Loucy (cell line): Measurements from ENCODE around the gene METTL15.
"Not testable (repeated sequence)": the region's sequence is repeated elsewhere in the genome, so short reads cannot be mapped to it uniquely, and the experiment has no call there.

Experiments used
- H2AFZ ChIP-seq: fragments of 200-600 bp; sonication (generic); 2 replicates; pipeline ENCODE4 v1.6.0; 2016; ENCODE audit warnings: antibody characterized with exemption, mild to moderate bottlenecking, low read length, moderate library complexity
- H3F3A ChIP-seq: fragments of 200-600 bp; 2 replicates; pipeline ENCODE4 v1.6.0; 2016; ENCODE audit warnings: antibody characterized with exemption, low read depth, mild to moderate bottlenecking
- H3K27me3 ChIP-seq: fragments of 200-600 bp; sonication (generic); 2 replicates; pipeline ENCODE4 v1.6.1; 2014; ENCODE audit warnings: low read length, mild to moderate bottlenecking; ENCODE audit not compliant: insufficient read depth, poor library complexity, severe bottlenecking
- H3K36me3 ChIP-seq: fragments of 200-600 bp; sonication (generic); 2 replicates; pipeline ENCODE4 v1.6.1; 2016; ENCODE audit warnings: low read length; ENCODE audit not compliant: insufficient read depth
- H3K4me1 ChIP-seq: fragments of 200-600 bp; sonication (generic); 2 replicates; pipeline ENCODE4 v1.5.1; 2014; ENCODE audit warnings: low read length, mild to moderate bottlenecking; ENCODE audit not compliant: insufficient read depth, poor library complexity, severe bottlenecking
- H3K4me2 ChIP-seq: fragments of 200-600 bp; sonication (generic); 2 replicates; pipeline ENCODE4 v1.6.0; 2014; ENCODE audit warnings: antibody characterized with exemption, low read length, low read depth, mild to moderate bottlenecking; ENCODE audit not compliant: poor library complexity, severe bottlenecking
- H3K4me3 ChIP-seq: fragments of 200-600 bp; sonication (generic); 2 replicates; pipeline ENCODE4 v1.5.1; 2014; ENCODE audit warnings: low read length, mild to moderate bottlenecking, mixed read lengths; ENCODE audit not compliant: poor library complexity, severe bottlenecking
- H3K79me2 ChIP-seq: fragments of 200-600 bp; sonication (generic); 2 replicates; pipeline ENCODE4 v1.6.1; 2014; ENCODE audit warnings: low read length; ENCODE audit not compliant: insufficient read depth
- H3K9ac ChIP-seq: fragments of 200-600 bp; sonication (generic); 2 replicates; pipeline ENCODE4 v1.6.0; 2014; ENCODE audit warnings: mild to moderate bottlenecking, low read depth, low read length, moderate library complexity; ENCODE audit not compliant: poor library complexity, severe bottlenecking
- H3K9me2 ChIP-seq: fragments of 200-600 bp; sonication (generic); replicated peaks from 2 replicates; pipeline ENCODE4 v1.6.1; 2016; ENCODE audit warnings: low read depth, low read length, mixed read lengths
- H3K9me3 ChIP-seq: fragments of 200-600 bp; sonication (generic); 2 replicates; pipeline ENCODE4 v1.6.1; 2014; ENCODE audit warnings: mild to moderate bottlenecking, antibody characterized with exemption, low read length, low read depth; ENCODE audit not compliant: insufficient read depth
- H4K20me1 ChIP-seq: fragments of 200-600 bp; sonication (generic); 2 replicates; pipeline ENCODE4 v1.6.0; 2014; ENCODE audit warnings: antibody characterized with exemption, low read length, mild to moderate bottlenecking; ENCODE audit not compliant: insufficient read depth, poor library complexity, severe bottlenecking
- CTCF ChIP-seq: fragments of 200-600 bp; sonication (generic); conservative IDR thresholded peaks from 2 replicates; pipeline ENCODE4 v1.5.1; 2014; ENCODE audit warnings: mild to moderate bottlenecking, antibody characterized with exemption, low read length
- EZH2phosphoT487 ChIP-seq: fragments of 200-600 bp; IDR thresholded peaks from 2 replicates; pipeline ENCODE4 v1.6.1; 2018; ENCODE audit warnings: antibody characterized with exemption, mild to moderate bottlenecking, moderate library complexity, borderline replicate concordance

The METTL15 gene

GRCh38 chr11:28209906-28210305 is 101.7 kb downstream of the METTL15 start:
- H3K79me2 ChIP-seq = no peaks in the 10 kb centered on the region
- peaks cover 11% of the 10 kb centered on the region; the same call in 1 of the 2 replicates for H3K36me3 ChIP-seq
- H3K27me3 ChIP-seq = no peaks in the 10 kb centered on the region

GRCh38 chr11:28222063-28222462 is 113.9 kb downstream of the METTL15 start:
- not testable (repeated sequence) for H3K9me3 ChIP-seq, H3K9me2 ChIP-seq, H3K4me1 ChIP-seq, H3K79me2 ChIP-seq, H4K20me1 ChIP-seq, H3F3A ChIP-seq, H3K4me2 ChIP-seq, H2AFZ ChIP-seq, H3K27me3 ChIP-seq, H3K36me3 ChIP-seq, H3K4me3 ChIP-seq, H3K9ac ChIP-seq

More at GRCh38 chr11:28209906-28210305, 101.7 kb downstream of the METTL15 start:
- Histone ChIP-seq H3K4me3 (no peak overlapping the region), H4K20me1 (no peaks in the 10 kb centered on the region), H3K9me3 (no peaks in the 10 kb centered on the region), H3K9ac (no peak overlapping the region), H3K4me1 (no peaks in the 10 kb centered on the region), H2AFZ (no peak overlapping the region), H3K9me2 (no peaks in the 10 kb centered on the region), H3K4me2 (no peak overlapping the region), H3F3A (no peaks in the 10 kb centered on the region)
- TF ChIP-seq EZH2phosphoT487 (no peak), CTCF (no peak)

- H3K9me3 ChIP-seq = no peaks in the 10 kb centered on the region; the same call in 1 of the 2 replicates
Observed at GRCh38 chr11:28223577-28223976, 115.4 kb downstream of the METTL15 start.

More at GRCh38 chr11:28223577-28223976, 115.4 kb downstream of the METTL15 start:
- Histone ChIP-seq H3K4me3 (no peak overlapping the region), H3K79me2 (no peaks in the 10 kb centered on the region), H3K27me3 (no peaks in the 10 kb centered on the region), H4K20me1 (no peaks in the 10 kb centered on the region), H2AFZ (no peak overlapping the region), H3F3A (no peaks in the 10 kb centered on the region), H3K9ac (no peak overlapping the region), H3K36me3 (no peaks in the 10 kb centered on the region), H3K4me2 (no peak overlapping the region), H3K9me2 (no peaks in the 10 kb centered on the region), H3K4me1 (no peaks in the 10 kb centered on the region)
- TF ChIP-seq EZH2phosphoT487 = no peak
- TF ChIP-seq CTCF = no peak
